GM21390 (cell line): ENCODE results near the gene LYPD6B.

Experiments used
- ATAC-seq: cut with Tn5 transposase; IDR thresholded peaks from one replicate; pipeline ENCODE4 v1.9.1; 2021; ENCODE audit not compliant: unreplicated experiment

Gene LYPD6B

GRCh38 chr2:149259136-149259535, 220.6 kb downstream of the LYPD6B start:
- no peak for ATAC-seq

- ATAC-seq: no peak
Observed at GRCh38 chr2:149261692-149262091, 223.2 kb downstream of the LYPD6B start.
